Spleen (tissue), 11 donors: Measurements from ENCODE around the gene ZNF496. TPM values are rescaled to one million over a fixed set of nuclear protein-coding genes. Genes with fewer than 3 reads are reported as not detected.

Experiments
- DNase-seq: peaks from one replicate; pipeline ENCODE4 v3.0.0-alpha.2; 2020
- H3K27ac ChIP-seq, 8 donors: fragments of 200-600 bp; sonication (generic) in 7 of 8; 1 replicate in 4 of 8; 2 replicates in 4 of 8; pipeline versions ENCODE4 v1.5.0 to v1.8.0; 2016 to 2021; ENCODE audit warnings: inconsistent platforms in 4 of 8, mild to moderate bottlenecking in 4 of 8, moderate library complexity in 1 of 8
- H3K27me3 ChIP-seq, 7 donors: fragments of 200-600 bp; sonication (generic) in 6 of 7; replicated peaks in 1 of 7; 1 replicate in 4 of 7; 2 replicates in 3 of 7; pipeline versions ENCODE4 v1.5.0 to v1.8.0; 2016 to 2021; ENCODE audit warnings: inconsistent platforms in 3 of 7, mild to moderate bottlenecking in 1 of 7
- H3K36me3 ChIP-seq, 6 donors: fragments of 200-600 bp; sonication (generic) in 5 of 6; 1 replicate in 4 of 6; 2 replicates in 2 of 6; pipeline versions ENCODE4 v1.5.0 to v1.8.0; 2016 to 2021; ENCODE audit warnings: inconsistent platforms in 2 of 6
- H3K4me1 ChIP-seq, 6 donors: fragments of 200-600 bp; sonication (generic) in 5 of 6; 1 replicate in 3 of 6; 2 replicates in 3 of 6; pipeline versions ENCODE4 v1.5.0 to v1.8.0; 2016 to 2021; ENCODE audit warnings: inconsistent platforms in 3 of 6
- H3K4me3 ChIP-seq, 8 donors: fragments of 200-600 bp; sonication (generic) in 7 of 8; 1 replicate in 4 of 8; 2 replicates in 4 of 8; pipeline versions ENCODE4 v1.5.0 to v1.8.0; 2016 to 2021; ENCODE audit warnings: inconsistent platforms in 4 of 8, mild to moderate bottlenecking in 4 of 8, moderate library complexity in 2 of 8
- H3K9me3 ChIP-seq, 8 donors: fragments of 200-600 bp; sonication (generic) in 7 of 8; 1 replicate in 4 of 8; 2 replicates in 4 of 8; pipeline versions ENCODE4 v1.5.0 to v1.8.0; 2016 to 2021; ENCODE audit warnings: inconsistent platforms in 4 of 8
- CTCF ChIP-seq, 11 experiments: fragments of 200-600 bp in 7 of 11; fragments of 450-650 bp in 4 of 11; sonication (generic) in 4 of 11; IDR thresholded peaks in 8 of 11; conservative IDR thresholded peaks in 3 of 11; 1 replicate in 7 of 11; 2 replicates in 4 of 11; pipeline versions ENCODE4 v1.4.0 to v1.8.0; 2016 to 2021; ENCODE audit warnings: antibody characterized with exemption in 11 of 11, inconsistent platforms in 4 of 11, mild to moderate bottlenecking in 1 of 11
- POLR2A ChIP-seq, 3 donors: fragments of 450-650 bp; IDR thresholded peaks; one replicate each; pipeline ENCODE4 v1.5.1; 2017; ENCODE audit warnings: antibody characterized with exemption in 3 of 3, mild to moderate bottlenecking in 1 of 3
- POLR2AphosphoS5 ChIP-seq, 3 donors: sonication (generic); formaldehyde crosslinking; IDR thresholded peaks; one replicate each; pipeline ENCODE4 v1.5.1; 2017; ENCODE audit warnings: antibody characterized with exemption in 3 of 3
- WGBS, 5 donors: extraction: QIAGEN DNeasy Blood & Tissue Kit in 3 of 5; methylation state at CpG; one replicate each; pipeline versions ENCODE4 v1.1.5 to v1.1.7; 2013 to 2018; 5-methylcytosine and 5-hydroxymethylcytosine counted together
- intact Hi-C: fragments of 100-400 bp; cut with DNase I; formaldehyde crosslinking; loops from one replicate; pipeline ENCODE4 v1.15.0; 2023; ENCODE audit warnings: low total_unique reads
- polyA plus RNA-seq, 3 donors: library from polyadenylated mRNA; stranded (reverse); fragments of 200-250 nt; gene quantifications; one replicate each; pipeline ENCODE4 v1.2.1, GENCODE V29; 2013
- total RNA-seq, 7 donors: library from RNA; depleted of rRNA in 3 of 7; stranded (reverse); fragments of >200 nt in 3 of 7; fragmentation: NEBNext Ultra II Directional in 4 of 7; extraction: Animal tissue kit (Norgen Biotek cat#: 25700) in 4 of 7; gene quantifications; one replicate each; pipeline versions ENCODE4 v1.1.0 to v1.2.1, GENCODE V29; 2016 to 2021
- donor health status: healthy with polysubstance abuse.
- donor health status: DM: no; HTN: no; CAD: no; lungs with moderate emphysema.
- donor health status: DM: no; HTN: no; CAD: no.
- donor health status: Bipolar disorder and iron deficiency.
- donor health status: healthy.
- donor health status: DM: no; HTN: no; CAD: no.
- donor health status: DM: yes; HTN: yes; CAD: no.

ZNF496 gene
- total and polyA plus RNA-seq, 10 donors = 5.7 to 45.4 (median 26.7) TPM

- DNase-seq = no peak
- H3K27me3 ChIP-seq = no peaks in the 10 kb centered on the region
- 92 to 94% (median 93%) methylated on average over 14 of the region's 14 CpGs for WGBS, 5 donors
- intact Hi-C loops = no loop called here
- H3K9me3 ChIP-seq = peaks cover 0 to 20% (median 10%) of the 10 kb centered on the region in 8 donors
- H3K4me3 ChIP-seq = no peak overlapping the region
- no peak overlapping the region for H3K27ac ChIP-seq
- no peaks in the 10 kb centered on the region for H3K4me1 ChIP-seq
- TF ChIP-seq CTCF (IDR thresholded peaks at IDR 0.05 in 8 of 11, conservative IDR thresholded peaks at IDR 0.05 in 3 of 11) (no peak), POLR2A (IDR thresholded peaks at IDR 0.05) (no peak), POLR2AphosphoS5 (IDR thresholded peaks at IDR 0.05) (no peak)
- no peaks in the 10 kb centered on the region for H3K36me3 ChIP-seq
Measured at GRCh38 chr1:247287460-247287859, 44.2 kb downstream of the ZNF496 start.

GRCh38 chr1:247286134-247286670 is 45.5 kb downstream of the ZNF496 start:
- 93 to 98% (median 96%) methylated on average over 22 to 23 of the region's 23 CpGs for WGBS, 5 donors
- no peak for DNase-seq
- intact Hi-C loops = no loop called here

GRCh38 chr1:247281001-247281574 is 50.6 kb downstream of the ZNF496 start:
- no peak for DNase-seq
- 64 to 81% (median 71%) methylated on average over 5 of the region's 5 CpGs for WGBS, 5 donors
- intact Hi-C loops = no loop called here
- Histone ChIP-seq H3K4me1 (no peaks in the 10 kb centered on the region), H3K4me3 (no peak overlapping the region), H3K9me3 (peaks cover 0 to 5% (median 2%) of the 10 kb centered on the region in 8 donors), H3K27me3 (no peaks in the 10 kb centered on the region), H3K36me3 (no peaks in the 10 kb centered on the region), H3K27ac (no peak overlapping the region)
- TF ChIP-seq CTCF (IDR thresholded peaks at IDR 0.05 in 8 of 11, conservative IDR thresholded peaks at IDR 0.05 in 3 of 11) (no peak), POLR2A (IDR thresholded peaks at IDR 0.05) (no peak), POLR2AphosphoS5 (IDR thresholded peaks at IDR 0.05) (no peak)

More at GRCh38 chr1:247286134-247286670, 45.5 kb downstream of the ZNF496 start:
- H3K27ac ChIP-seq = no peak overlapping the region
- TF ChIP-seq POLR2A (IDR thresholded peaks at IDR 0.05) (no peak), CTCF (IDR thresholded peaks at IDR 0.05 in 8 of 11, conservative IDR thresholded peaks at IDR 0.05 in 3 of 11) (no peak), POLR2AphosphoS5 (IDR thresholded peaks at IDR 0.05) (no peak)
- peaks cover 0 to 20% (median 10%) of the 10 kb centered on the region in 8 donors for H3K9me3 ChIP-seq
- H3K36me3 ChIP-seq = no peaks in the 10 kb centered on the region
- H3K4me3 ChIP-seq = no peak overlapping the region
- no peaks in the 10 kb centered on the region for H3K27me3 ChIP-seq
- no peaks in the 10 kb centered on the region for H3K4me1 ChIP-seq

GRCh38 chr1:247277191-247277590 is 54.5 kb downstream of the ZNF496 start:
- no peaks in the 10 kb centered on the region for H3K27me3 ChIP-seq
- no peak for DNase-seq
- H3K4me3 ChIP-seq = no peak overlapping the region
- intact Hi-C loops = no loop called here
- no peak overlapping the region for H3K27ac ChIP-seq
- WGBS, 5 donors = 89 to 100% (median 96%) methylated on average over 2 of the region's 2 CpGs
- H3K9me3 ChIP-seq = peaks cover 0 to 8% (median 0%) of the 10 kb centered on the region in 8 donors
- TF ChIP-seq POLR2AphosphoS5 (IDR thresholded peaks at IDR 0.05) (no peak), POLR2A (IDR thresholded peaks at IDR 0.05) (no peak), CTCF (IDR thresholded peaks at IDR 0.05 in 8 of 11, conservative IDR thresholded peaks at IDR 0.05 in 3 of 11) (no peak)
- H3K4me1 ChIP-seq = no peaks in the 10 kb centered on the region
- H3K36me3 ChIP-seq = no peaks in the 10 kb centered on the region
